Measurements from ENCODE around the gene MYO19. TPM values are rescaled to one million over a fixed set of nuclear protein-coding genes. Genes with fewer than 3 reads are reported as not detected.
"Not testable (repeated sequence)": the region's sequence is repeated elsewhere in the genome, so short reads cannot be mapped to it uniquely, and the experiment has no call there.

The MYO19 gene
- total RNA-seq, 1 experiment from 2014 or later = 64.8 TPM

- DNase-seq (ENCODE audit: low spot score) = no peak
Measured at GRCh38 chr17:36461330-36462110, 73.1 kb downstream of the MYO19 start.

GRCh38 chr17:36460265-36460937 lies 74.3 kb downstream of the MYO19 start:
- DNase-seq (ENCODE audit: low spot score) = peak; percentile 0

- no peak for DNase-seq (ENCODE audit: low spot score)
Measured at GRCh38 chr17:36459601-36460000, 75.1 kb downstream of the MYO19 start.

GRCh38 chr17:36459045-36459444 lies 75.6 kb downstream of the MYO19 start:
- no peak for DNase-seq (ENCODE audit: low spot score)

GRCh38 chr17:36457701-36458100 lies 77.0 kb downstream of the MYO19 start:
- not testable (repeated sequence) for DNase-seq (ENCODE audit: low spot score)

DNA sequence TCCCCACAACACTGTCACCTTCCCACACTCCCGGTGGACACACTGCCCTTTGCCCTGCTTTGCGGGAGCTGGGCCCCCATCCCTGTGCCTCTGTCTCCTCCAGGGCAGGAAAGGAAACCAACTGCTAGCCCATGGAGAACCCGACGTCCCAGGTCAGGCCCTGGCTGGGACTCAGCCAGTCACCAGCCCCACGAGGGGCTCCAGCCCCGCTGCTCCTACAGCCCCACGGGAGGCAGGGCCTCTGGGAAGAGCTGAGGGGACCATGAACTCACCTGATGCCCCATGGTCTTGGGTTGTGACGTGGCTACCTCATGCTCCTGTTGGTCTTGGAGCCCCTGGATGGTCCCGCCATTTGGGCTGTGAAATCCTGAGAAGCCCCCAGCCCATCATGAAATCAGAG lies 81.8 kb downstream of the MYO19 start:
- not testable (repeated sequence) for DNase-seq (ENCODE audit: low spot score)

DNA sequence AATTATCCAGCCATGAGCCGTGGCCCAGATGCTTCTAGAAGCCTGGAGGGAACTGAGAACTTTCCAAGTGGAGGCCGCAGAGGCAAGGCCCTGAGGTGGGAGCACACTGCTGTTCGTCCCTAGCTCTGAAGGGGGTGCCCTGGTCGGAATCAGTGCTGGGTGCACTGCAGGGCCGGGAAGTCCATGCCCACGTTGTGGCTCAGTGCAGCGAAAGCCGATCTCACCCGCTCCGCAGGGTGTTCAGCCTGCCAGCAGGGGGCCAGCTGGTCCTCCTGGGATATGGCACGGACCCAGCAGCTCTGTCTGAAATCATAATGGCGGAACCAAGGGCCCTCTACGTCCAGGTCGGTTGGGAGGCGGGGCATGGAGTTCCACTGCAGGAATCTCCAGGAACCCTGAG lies 84.7 kb downstream of the MYO19 start:
- not testable (repeated sequence) for DNase-seq (ENCODE audit: low spot score)

Other genes with a start within 250 kb of the MYO19 start
- gene TBC1D3G, start 211.0 kb downstream of the MYO19 start, total RNA-seq (2014; rRNA removed; shearing (Covaris generic)) = 0.50 TPM in 1 of 2 replicates, not detected in the other
- not detected in 2 replicates for gene TBC1D3H, start 146.4 kb downstream of the MYO19 start, total RNA-seq (2014; rRNA removed; shearing (Covaris generic))
- 47.7 and 89.6 TPM in 2 replicates for gene ZNHIT3, start 48.2 kb downstream of the MYO19 start, total RNA-seq (2014; rRNA removed; shearing (Covaris generic))
- gene PIGW, start 119 bp upstream of the MYO19 start, total RNA-seq (2014; rRNA removed; shearing (Covaris generic)) = 11.3 and 14.6 TPM in 2 replicates
- gene GGNBP2, start 10.1 kb upstream of the MYO19 start, total RNA-seq (2014; rRNA removed; shearing (Covaris generic)) = 56.4 and 83.3 TPM in 2 replicates
- gene DHRS11, start 57.0 kb upstream of the MYO19 start, total RNA-seq (2014; rRNA removed; shearing (Covaris generic)) = 15.4 and 22.7 TPM in 2 replicates
- 12.2 and 17.2 TPM in 2 replicates for gene MRM1, start 66.7 kb upstream of the MYO19 start, total RNA-seq (2014; rRNA removed; shearing (Covaris generic))

Measured in A172 (cell line).